ENCODE measurements around the gene FAM50A. TPM values are rescaled to one million over a fixed set of nuclear protein-coding genes. Genes with fewer than 3 reads are reported as not detected.

Gene FAM50A
- total and polyA plus RNA-seq, 2 donors (not counting 1 experiment from before 2014, with no cell fraction given) = 44.5 to 79.8 TPM

DNA sequence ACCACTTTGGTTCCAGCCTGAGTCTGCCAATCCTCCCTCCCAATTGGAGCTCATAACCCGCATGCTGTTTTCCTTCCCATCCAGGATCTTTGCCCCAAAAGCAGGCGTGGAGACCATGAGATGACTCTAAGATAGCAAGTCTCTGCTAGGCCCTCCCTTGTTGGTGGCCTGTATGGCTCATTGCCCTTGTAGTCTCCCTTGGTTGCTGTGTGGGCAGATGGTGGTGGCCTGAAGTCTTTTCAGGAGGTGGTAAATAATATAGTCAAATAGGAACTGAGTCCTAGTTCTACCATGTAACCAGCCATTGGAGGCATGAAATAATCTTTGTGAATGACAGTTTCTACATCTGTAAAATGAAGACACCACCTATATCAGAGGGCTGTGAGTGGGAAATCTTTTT is 14.2 kb upstream of the FAM50A start:
- Histone ChIP-seq H3K9ac (ENCODE audit: low read length) (no peak overlapping the region), H3K36me3 (replicated peaks in 1 of 2; ENCODE audit: control extremely low read depth in 1 of 2, control insufficient read depth in 1 of 2, extremely low read depth in 1 of 2, insufficient read depth in 2 of 2, low read length in 1 of 2) (peaks cover 0 to 8% of the 10 kb centered on the region in 2 experiments), H4K20me1 (ENCODE audit: control insufficient read depth, insufficient read depth, low read length, poor library complexity, severe bottlenecking) (no peaks in the 10 kb centered on the region), H3K27me3 (replicated peaks in 1 of 4; ENCODE audit: control extremely low read depth in 1 of 4, control insufficient read depth in 3 of 4, insufficient read depth in 4 of 4, low read length in 3 of 4) (no peaks in the 10 kb centered on the region), H3K27ac (ENCODE audit: low read length in 2 of 2) (no peak overlapping the region), H3K79me2 (ENCODE audit: control insufficient read depth, insufficient read depth, low read length) (peaks cover 9% of the 10 kb centered on the region), H3K9me3 (ENCODE audit: control extremely low read depth in 1 of 3, control insufficient read depth in 2 of 3, insufficient read depth in 1 of 3, low read length in 2 of 3) (no peaks in the 10 kb centered on the region), H2AFZ (ENCODE audit: insufficient read depth, low read depth, low read length, poor library complexity, severe bottlenecking) (no peak overlapping the region), H3K4me2 (replicated peaks; ENCODE audit: low read depth, low read length, poor library complexity, severe bottlenecking) (peak overlapping the region; percentile 76), H3K4me3 (ENCODE audit: control extremely low read depth in 1 of 5, extremely low read depth in 1 of 5, insufficient read depth in 1 of 5, low read depth in 2 of 5, low read length in 4 of 5) (no peak overlapping the region), H3K4me1 (ENCODE audit: control insufficient read depth in 2 of 2, insufficient read depth in 2 of 2, low read length in 2 of 2) (peaks cover 6 to 15% of the 10 kb centered on the region in 2 donors)
- peaks cover 23% of the 10 kb centered on the region for H3K4me1 Mint-ChIP-seq
- POLR2A ChIA-PET = interaction anchor here (0.6 to 1.7 kb wide), 4 partner anchors 17 to 31 kb away, joined by 3 to 8 read pairs (median 5); partner anchors contain the start of gene RPL10
- H3K9me3 Mint-ChIP-seq (ENCODE audit: insufficient read depth) = no peaks in the 10 kb centered on the region
- intact Hi-C loops (cut with micrococcal nuclease) = no loop called here
- no peaks in the 10 kb centered on the region for H3K27me3 Mint-ChIP-seq
- ATAC-seq (ENCODE audit: low read depth) (no peak), DNase-seq (no peak)
- TF ChIP-seq, protein P1, sequence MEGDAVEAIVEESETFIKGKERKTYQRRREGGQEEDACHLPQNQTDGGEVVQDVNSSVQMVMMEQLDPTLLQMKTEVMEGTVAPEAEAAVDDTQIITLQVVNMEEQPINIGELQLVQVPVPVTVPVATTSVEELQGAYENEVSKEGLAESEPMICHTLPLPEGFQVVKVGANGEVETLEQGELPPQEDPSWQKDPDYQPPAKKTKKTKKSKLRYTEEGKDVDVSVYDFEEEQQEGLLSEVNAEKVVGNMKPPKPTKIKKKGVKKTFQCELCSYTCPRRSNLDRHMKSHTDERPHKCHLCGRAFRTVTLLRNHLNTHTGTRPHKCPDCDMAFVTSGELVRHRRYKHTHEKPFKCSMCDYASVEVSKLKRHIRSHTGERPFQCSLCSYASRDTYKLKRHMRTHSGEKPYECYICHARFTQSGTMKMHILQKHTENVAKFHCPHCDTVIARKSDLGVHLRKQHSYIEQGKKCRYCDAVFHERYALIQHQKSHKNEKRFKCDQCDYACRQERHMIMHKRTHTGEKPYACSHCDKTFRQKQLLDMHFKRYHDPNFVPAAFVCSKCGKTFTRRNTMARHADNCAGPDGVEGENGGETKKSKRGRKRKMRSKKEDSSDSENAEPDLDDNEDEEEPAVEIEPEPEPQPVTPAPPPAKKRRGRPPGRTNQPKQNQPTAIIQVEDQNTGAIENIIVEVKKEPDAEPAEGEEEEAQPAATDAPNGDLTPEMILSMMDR (IDR thresholded peaks at IDR 0.05) = no peak
- TF ChIP-seq EZH2 (IDR thresholded peaks at IDR 0.05; ENCODE audit: borderline replicate concordance, insufficient read depth, low read depth, low read length, poor library complexity, severe bottlenecking) = no peak
- WGBS (ENCODE audit: insufficient coverage) = no CpG with 5 or more reads among the region's 2 CpGs
- peak overlapping the region; percentile 87 for H3K4me3 Mint-ChIP-seq
- CTCF ChIA-PET = interaction anchor here (1.2 kb wide), 1 partner anchor 18 kb away, joined by 3 read pairs; the partner anchor contains the start of gene TAFAZZIN
- peak overlapping the region; percentile 87 for H3K27ac Mint-ChIP-seq

GRCh38 chrX:154430479-154430878 is 13.5 kb upstream of the FAM50A start:
- H3K27ac ChIP-seq (ENCODE audit: low read length in 2 of 2) = no peak overlapping the region
- H3K9me3 ChIP-seq (ENCODE audit: control extremely low read depth in 1 of 3, control insufficient read depth in 2 of 3, insufficient read depth in 1 of 3, low read length in 2 of 3) = no peaks in the 10 kb centered on the region
- 49% methylated on average over 5 of the region's 6 CpGs for WGBS (ENCODE audit: insufficient coverage)
- Mint-ChIP-seq H3K27ac (peak overlapping the region; percentile 37), H3K9me3 (ENCODE audit: insufficient read depth) (no peaks in the 10 kb centered on the region), H3K4me1 (peaks cover 23% of the 10 kb centered on the region), H3K27me3 (no peaks in the 10 kb centered on the region), H3K4me3 (no peak overlapping the region)
- H3K27me3 ChIP-seq (replicated peaks in 1 of 4; ENCODE audit: control extremely low read depth in 1 of 4, control insufficient read depth in 3 of 4, insufficient read depth in 4 of 4, low read length in 3 of 4) = no peaks in the 10 kb centered on the region
- ChIA-PET POLR2A (interaction anchor here (1.5 kb wide), 1 partner anchor 18 kb away, joined by 8 read pairs; no protein-coding TSS in a partner anchor), CTCF (no interaction called here)
- peaks cover 0 to 8% of the 10 kb centered on the region in 2 experiments for H3K36me3 ChIP-seq (replicated peaks in 1 of 2; ENCODE audit: control extremely low read depth in 1 of 2, control insufficient read depth in 1 of 2, extremely low read depth in 1 of 2, insufficient read depth in 2 of 2, low read length in 1 of 2)
- no peak for DNase-seq
- H3K4me2 ChIP-seq (replicated peaks; ENCODE audit: low read depth, low read length, poor library complexity, severe bottlenecking) = no peak overlapping the region
- intact Hi-C loops (cut with micrococcal nuclease) = no loop called here
- TF ChIP-seq EZH2 (IDR thresholded peaks at IDR 0.05; ENCODE audit: borderline replicate concordance, insufficient read depth, low read depth, low read length, poor library complexity, severe bottlenecking) = no peak
- TF ChIP-seq, protein P1 (IDR thresholded peaks at IDR 0.05) = no peak
- no peaks in the 10 kb centered on the region for H4K20me1 ChIP-seq (ENCODE audit: control insufficient read depth, insufficient read depth, low read length, poor library complexity, severe bottlenecking)
- no peak overlapping the region for H3K4me3 ChIP-seq (ENCODE audit: control extremely low read depth in 1 of 5, extremely low read depth in 1 of 5, insufficient read depth in 1 of 5, low read depth in 2 of 5, low read length in 4 of 5)
- H3K79me2 ChIP-seq (ENCODE audit: control insufficient read depth, insufficient read depth, low read length) = peaks cover 9% of the 10 kb centered on the region
- H2AFZ ChIP-seq (ENCODE audit: insufficient read depth, low read depth, low read length, poor library complexity, severe bottlenecking) = no peak overlapping the region
- H3K9ac ChIP-seq (ENCODE audit: low read length) = no peak overlapping the region
- peaks cover 6 to 15% of the 10 kb centered on the region in 2 donors for H3K4me1 ChIP-seq (ENCODE audit: control insufficient read depth in 2 of 2, insufficient read depth in 2 of 2, low read length in 2 of 2)
- ATAC-seq (ENCODE audit: low read depth) = no peak

Measured in B cell (primary cell).